ENCODE measurements around the gene CCDC59.
A peak's percentile ranks its signal among the peaks of the same experiment; 100 is the strongest.
"Not testable (repeated sequence)": the region's sequence is repeated elsewhere in the genome, so short reads cannot be mapped to it uniquely, and the experiment has no call there.

CCDC59 gene

GRCh38 chr12:82358200-82359114 lies at the start of gene CCDC59, which contains the start of gene METTL25:
Gene CCDC59, minus strand, starts transcription at chr12:82358387. Its CDS starts 11 bp downstream, at chr12:82358376.
Gene METTL25, plus strand, starts transcription at chr12:82358529. Its CDS starts 37 bp downstream, at chr12:82358566.
- peak; percentile 96 to 99 for DNase-seq

- DNase-seq: no peak
Observed at GRCh38 chr12:82407481-82407880, 49.3 kb upstream of the CCDC59 start.

- no peak for DNase-seq
Observed at GRCh38 chr12:82406651-82407050, 48.5 kb upstream of the CCDC59 start.

GRCh38 chr12:82400819-82401218 lies 42.6 kb upstream of the CCDC59 start:
- DNase-seq: no peak

GRCh38 chr12:82398879-82399278 lies 40.7 kb upstream of the CCDC59 start:
- no peak for DNase-seq

- DNase-seq: no peak
Observed at GRCh38 chr12:82383930-82384552, 25.9 kb upstream of the CCDC59 start.

- DNase-seq: no peak
Observed at GRCh38 chr12:82378997-82379396, 20.8 kb upstream of the CCDC59 start.

- DNase-seq: no peak
Observed at GRCh38 chr12:82375201-82375600, 17.0 kb upstream of the CCDC59 start.

- no peak for DNase-seq
Observed at GRCh38 chr12:82366197-82366596, 8.0 kb upstream of the CCDC59 start.

GRCh38 chr12:82363990-82364389 lies 5.8 kb upstream of the CCDC59 start:
- no peak for DNase-seq

- DNase-seq: no peak
Observed at GRCh38 chr12:82361461-82361915, 3.3 kb upstream of the CCDC59 start.

- DNase-seq: not testable (repeated sequence)
Observed at GRCh38 chr12:82360834-82361233, 2.6 kb upstream of the CCDC59 start.

- DNase-seq: no peak
Observed at GRCh38 chr12:82359115-82359478, 910 bp upstream of the CCDC59 start.

GRCh38 chr12:82357845-82358199 lies 365 bp downstream of the CCDC59 start:
- DNase-seq: no peak

GRCh38 chr12:82357340-82357739 lies 847 bp downstream of the CCDC59 start:
- DNase-seq: no peak

GRCh38 chr12:82351390-82351789 lies 6.8 kb downstream of the CCDC59 start:
- DNase-seq: no peak

- DNase-seq: no peak
Observed at GRCh38 chr12:82350161-82350560, 8.0 kb downstream of the CCDC59 start.

- no peak for DNase-seq
Observed at GRCh38 chr12:82329508-82329907, 28.7 kb downstream of the CCDC59 start.

GRCh38 chr12:82327861-82328260 lies 30.3 kb downstream of the CCDC59 start:
- no peak for DNase-seq

GRCh38 chr12:82326905-82327503 lies 31.2 kb downstream of the CCDC59 start:
- DNase-seq: no peak

GRCh38 chr12:82325540-82326336 lies 32.4 kb downstream of the CCDC59 start:
- DNase-seq: no peak

GRCh38 chr12:82319276-82319675 lies 38.9 kb downstream of the CCDC59 start:
- DNase-seq: no peak

GRCh38 chr12:82314406-82314892 lies 43.7 kb downstream of the CCDC59 start:
- DNase-seq: no peak
